A549 (cell line): ENCODE data around the gene SLC5A10.

Source experiments
- EP300 ChIP-seq, 2 experiments: fragments of >200 bp; sonication (Bioruptor Twin); formaldehyde crosslinking; IDR thresholded peaks; 2 replicates in 1 of 2; 3 replicates in 1 of 2; pipeline ENCODE4 v1.6.1; 2016 to 2017
- FOXS1 ChIP-seq: fragments of 250-450 bp; sonication (Bioruptor Pico); IDR thresholded peaks from 2 replicates; pipeline ENCODE4 v1.5.0; 2020; ENCODE audit warnings: mild to moderate bottlenecking, moderate library complexity
- HDAC2 ChIP-seq: fragments of 200-600 bp; sonication (generic); IDR thresholded peaks from 2 replicates; pipeline ENCODE4 v1.6.1; 2016
- KDM5A ChIP-seq: fragments of 200-600 bp; sonication (generic); IDR thresholded peaks from 2 replicates; pipeline ENCODE4 v1.6.1; 2016; ENCODE audit warnings: antibody characterized with exemption, mild to moderate bottlenecking
- MAZ ChIP-seq: fragments of 150-350 bp; IDR thresholded peaks from 2 replicates; pipeline ENCODE4 v1.6.1; 2014; ENCODE audit warnings: antibody characterized with exemption, low read depth, low read length, borderline replicate concordance
- MYC ChIP-seq: IDR thresholded peaks from 2 replicates; pipeline ENCODE4 v1.6.1; 2012; ENCODE audit warnings: mild to moderate bottlenecking, inconsistent platforms, low read length, improper control_type of control experiment, borderline replicate concordance
- POLR2A ChIP-seq: IDR thresholded peaks from 2 replicates; pipeline ENCODE4 v1.6.1; 2012; ENCODE audit warnings: mild to moderate bottlenecking, low read length
- POLR2AphosphoS2 ChIP-seq: conservative IDR thresholded peaks from 2 replicates; pipeline ENCODE4 v1.6.1; 2012; ENCODE audit warnings: low read length, improper control_type of control experiment, inconsistent platforms
- ZNF302 ChIP-seq: fragments of 250-450 bp; sonication (Bioruptor Pico); IDR thresholded peaks from 2 replicates; pipeline ENCODE4 v1.9.0; 2021; ENCODE audit warnings: inconsistent platforms, mild to moderate bottlenecking, moderate library complexity
- TF ChIP-seq, protein P1 (sequence below): fragments of >200 bp; sonication (Bioruptor Twin); formaldehyde crosslinking; IDR thresholded peaks from 3 replicates; pipeline ENCODE4 v1.5.1; 2016
- TF ChIP-seq, protein P2 (sequence below): fragments of 200-600 bp; sonication (generic); IDR thresholded peaks from 2 replicates; pipeline ENCODE4 v1.6.1; 2016; ENCODE audit warnings: antibody characterized with exemption, mild to moderate bottlenecking, moderate library complexity

DNA sequence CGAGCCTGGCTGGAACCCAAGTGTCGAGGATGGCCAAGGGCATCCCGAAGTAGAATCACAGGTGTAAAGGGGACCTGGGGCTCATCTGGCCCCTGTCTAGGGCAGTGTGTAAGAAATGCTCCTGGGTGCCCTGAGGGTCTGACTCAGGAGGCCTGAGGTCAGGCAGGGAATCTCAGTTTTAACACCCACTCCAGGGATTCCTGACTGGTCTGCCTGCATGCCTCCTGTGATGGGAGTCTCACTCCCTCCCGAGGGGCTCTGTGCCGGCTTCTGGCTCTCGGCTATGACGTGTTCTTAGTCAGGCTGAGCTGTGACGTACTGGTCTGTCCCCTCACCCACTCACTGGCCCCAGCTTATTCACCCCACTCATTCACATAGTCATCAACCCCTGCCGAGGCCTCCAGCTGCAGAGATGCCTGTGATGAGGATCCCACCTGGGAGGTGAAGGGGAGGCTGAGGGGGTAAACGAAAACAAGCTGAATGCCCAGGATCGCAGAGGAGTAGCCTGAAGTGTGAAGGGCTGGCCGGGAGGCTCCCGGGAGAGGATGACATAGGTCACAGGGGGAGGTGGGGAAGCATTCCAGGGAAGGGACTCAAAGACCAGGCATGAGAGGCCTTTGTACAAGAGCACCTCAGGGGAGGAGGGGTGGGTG lies 28.8 kb downstream of the SLC5A10 start:
- TF ChIP-seq POLR2A (no peak), POLR2AphosphoS2 (no peak), MYC (no peak), HDAC2 (no peak), FOXS1 (CRISPR knock-in tag) (no peak), ZNF302 (no peak), KDM5A (no peak), EP300 (IDR thresholded peaks at IDR 0.05) (no peak), MAZ (no peak)
- TF ChIP-seq, protein P1, sequence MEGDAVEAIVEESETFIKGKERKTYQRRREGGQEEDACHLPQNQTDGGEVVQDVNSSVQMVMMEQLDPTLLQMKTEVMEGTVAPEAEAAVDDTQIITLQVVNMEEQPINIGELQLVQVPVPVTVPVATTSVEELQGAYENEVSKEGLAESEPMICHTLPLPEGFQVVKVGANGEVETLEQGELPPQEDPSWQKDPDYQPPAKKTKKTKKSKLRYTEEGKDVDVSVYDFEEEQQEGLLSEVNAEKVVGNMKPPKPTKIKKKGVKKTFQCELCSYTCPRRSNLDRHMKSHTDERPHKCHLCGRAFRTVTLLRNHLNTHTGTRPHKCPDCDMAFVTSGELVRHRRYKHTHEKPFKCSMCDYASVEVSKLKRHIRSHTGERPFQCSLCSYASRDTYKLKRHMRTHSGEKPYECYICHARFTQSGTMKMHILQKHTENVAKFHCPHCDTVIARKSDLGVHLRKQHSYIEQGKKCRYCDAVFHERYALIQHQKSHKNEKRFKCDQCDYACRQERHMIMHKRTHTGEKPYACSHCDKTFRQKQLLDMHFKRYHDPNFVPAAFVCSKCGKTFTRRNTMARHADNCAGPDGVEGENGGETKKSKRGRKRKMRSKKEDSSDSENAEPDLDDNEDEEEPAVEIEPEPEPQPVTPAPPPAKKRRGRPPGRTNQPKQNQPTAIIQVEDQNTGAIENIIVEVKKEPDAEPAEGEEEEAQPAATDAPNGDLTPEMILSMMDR: no peak
- TF ChIP-seq, protein P2, sequence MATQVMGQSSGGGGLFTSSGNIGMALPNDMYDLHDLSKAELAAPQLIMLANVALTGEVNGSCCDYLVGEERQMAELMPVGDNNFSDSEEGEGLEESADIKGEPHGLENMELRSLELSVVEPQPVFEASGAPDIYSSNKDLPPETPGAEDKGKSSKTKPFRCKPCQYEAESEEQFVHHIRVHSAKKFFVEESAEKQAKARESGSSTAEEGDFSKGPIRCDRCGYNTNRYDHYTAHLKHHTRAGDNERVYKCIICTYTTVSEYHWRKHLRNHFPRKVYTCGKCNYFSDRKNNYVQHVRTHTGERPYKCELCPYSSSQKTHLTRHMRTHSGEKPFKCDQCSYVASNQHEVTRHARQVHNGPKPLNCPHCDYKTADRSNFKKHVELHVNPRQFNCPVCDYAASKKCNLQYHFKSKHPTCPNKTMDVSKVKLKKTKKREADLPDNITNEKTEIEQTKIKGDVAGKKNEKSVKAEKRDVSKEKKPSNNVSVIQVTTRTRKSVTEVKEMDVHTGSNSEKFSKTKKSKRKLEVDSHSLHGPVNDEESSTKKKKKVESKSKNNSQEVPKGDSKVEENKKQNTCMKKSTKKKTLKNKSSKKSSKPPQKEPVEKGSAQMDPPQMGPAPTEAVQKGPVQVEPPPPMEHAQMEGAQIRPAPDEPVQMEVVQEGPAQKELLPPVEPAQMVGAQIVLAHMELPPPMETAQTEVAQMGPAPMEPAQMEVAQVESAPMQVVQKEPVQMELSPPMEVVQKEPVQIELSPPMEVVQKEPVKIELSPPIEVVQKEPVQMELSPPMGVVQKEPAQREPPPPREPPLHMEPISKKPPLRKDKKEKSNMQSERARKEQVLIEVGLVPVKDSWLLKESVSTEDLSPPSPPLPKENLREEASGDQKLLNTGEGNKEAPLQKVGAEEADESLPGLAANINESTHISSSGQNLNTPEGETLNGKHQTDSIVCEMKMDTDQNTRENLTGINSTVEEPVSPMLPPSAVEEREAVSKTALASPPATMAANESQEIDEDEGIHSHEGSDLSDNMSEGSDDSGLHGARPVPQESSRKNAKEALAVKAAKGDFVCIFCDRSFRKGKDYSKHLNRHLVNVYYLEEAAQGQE: no peak
